ENCODE results near the gene SIGLEC15.
"Not testable (repeated sequence)": the region's sequence is repeated elsewhere in the genome, so short reads cannot be mapped to it uniquely, and the experiment has no call there.

The SIGLEC15 gene

DNA sequence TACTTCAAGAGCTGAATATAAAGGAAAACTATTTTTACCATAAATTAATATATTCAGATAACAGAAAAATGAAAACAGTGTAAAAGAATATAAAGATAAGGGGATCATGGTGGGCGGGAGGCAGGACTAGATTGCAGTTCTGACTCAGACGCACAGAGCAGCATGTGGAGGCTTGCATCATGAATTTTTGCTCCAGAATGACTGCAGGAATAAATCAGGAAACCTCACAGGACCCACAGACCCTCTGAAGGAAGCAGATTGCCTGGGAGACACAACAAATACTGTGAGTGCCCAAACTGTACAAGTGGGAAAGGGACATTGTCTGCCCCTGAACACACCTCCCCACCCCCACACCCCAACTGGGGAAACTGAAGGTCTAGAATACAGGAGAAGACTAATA, 19.2 kb upstream of the SIGLEC15 start (continued):
- TF ChIP-seq, protein P1, sequence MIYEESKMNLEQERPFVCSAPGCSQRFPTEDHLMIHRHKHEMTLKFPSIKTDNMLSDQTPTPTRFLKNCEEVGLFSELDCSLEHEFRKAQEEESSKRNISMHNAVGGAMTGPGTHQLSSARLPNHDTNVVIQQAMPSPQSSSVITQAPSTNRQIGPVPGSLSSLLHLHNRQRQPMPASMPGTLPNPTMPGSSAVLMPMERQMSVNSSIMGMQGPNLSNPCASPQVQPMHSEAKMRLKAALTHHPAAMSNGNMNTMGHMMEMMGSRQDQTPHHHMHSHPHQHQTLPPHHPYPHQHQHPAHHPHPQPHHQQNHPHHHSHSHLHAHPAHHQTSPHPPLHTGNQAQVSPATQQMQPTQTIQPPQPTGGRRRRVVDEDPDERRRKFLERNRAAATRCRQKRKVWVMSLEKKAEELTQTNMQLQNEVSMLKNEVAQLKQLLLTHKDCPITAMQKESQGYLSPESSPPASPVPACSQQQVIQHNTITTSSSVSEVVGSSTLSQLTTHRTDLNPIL (CRISPR knock-in tag; IDR thresholded peaks at IDR 0.05; ENCODE audit: low read depth) = no peak
- TF ChIP-seq CSDC2 (CRISPR knock-in tag; IDR thresholded peaks at IDR 0.05) = no peak
- TF ChIP-seq CSRNP3 (CRISPR knock-in tag; IDR thresholded peaks at IDR 0.05) = no peak
- TF ChIP-seq ZFP3 (CRISPR knock-in tag; IDR thresholded peaks at IDR 0.05) = no peak
- no peak for TF ChIP-seq ZNF565 (CRISPR knock-in tag; conservative IDR thresholded peaks at IDR 0.05; ENCODE audit: low read depth)

GRCh38 chr18:45807144-45807543, 18.3 kb upstream of the SIGLEC15 start:
- ATAC-seq = not testable (repeated sequence)

DNA sequence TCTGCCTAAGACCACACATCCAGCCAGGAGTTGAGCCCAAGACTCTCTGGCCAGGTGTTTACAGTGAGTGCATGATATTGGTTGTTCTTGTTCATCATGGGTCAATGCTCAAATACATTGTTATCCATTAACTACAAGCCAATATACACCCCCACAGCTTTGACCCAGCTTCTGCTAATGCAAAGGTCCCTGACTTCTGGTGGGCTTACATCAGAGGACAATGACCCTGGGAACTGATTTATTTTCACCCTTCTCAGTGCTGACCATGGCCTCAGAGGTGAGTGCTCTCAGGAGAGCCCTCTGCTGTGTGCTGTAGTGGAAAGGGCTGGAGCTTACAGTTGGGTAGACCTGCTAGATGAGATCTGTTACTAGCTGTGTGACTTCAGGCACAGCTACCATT, 10.7 kb upstream of the SIGLEC15 start:
- ATAC-seq = not testable (repeated sequence)

- TF ChIP-seq ZC3H10 (CRISPR knock-in tag; IDR thresholded peaks at IDR 0.05) = no peak
- TF ChIP-seq BACH2 (CRISPR knock-in tag; IDR thresholded peaks at IDR 0.05; ENCODE audit: borderline replicate concordance) = no peak
Measured at GRCh38 chr18:45817543-45817942, 7.9 kb upstream of the SIGLEC15 start.

DNA sequence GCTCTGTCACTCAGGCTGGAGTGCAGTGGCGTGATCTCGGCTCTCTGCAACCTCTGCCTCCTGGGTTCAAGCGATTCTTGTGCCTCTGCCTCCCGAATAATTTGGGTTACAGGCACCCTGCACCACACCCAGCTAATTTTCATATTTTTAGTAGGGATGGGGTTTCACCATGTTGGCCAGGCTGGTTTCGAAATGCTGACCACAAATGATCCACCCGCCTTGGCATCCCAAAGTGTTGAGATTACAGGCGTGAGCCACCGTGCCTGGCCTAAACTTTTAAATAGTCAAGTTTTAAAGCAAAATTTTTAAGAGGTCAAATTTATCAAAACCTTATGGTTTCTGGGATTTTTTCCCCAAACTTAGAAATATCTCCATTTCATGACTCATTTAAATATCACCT, 6.7 kb upstream of the SIGLEC15 start:
- ATAC-seq = not testable (repeated sequence)

More at GRCh38 chr18:45817543-45817942, 7.9 kb upstream of the SIGLEC15 start:
- ATAC-seq = no peak

- no peak for TF ChIP-seq PATZ1 (CRISPR knock-in tag; IDR thresholded peaks at IDR 0.05; ENCODE audit: borderline replicate concordance)
- TF ChIP-seq CSDC2 (CRISPR knock-in tag; IDR thresholded peaks at IDR 0.05) = no peak
- TF ChIP-seq ZNF70 (CRISPR knock-in tag; IDR thresholded peaks at IDR 0.05) = no peak
- TF ChIP-seq CSRNP3 (CRISPR knock-in tag; IDR thresholded peaks at IDR 0.05) = no peak
- ATAC-seq = no peak
Measured at GRCh38 chr18:45820106-45820745, 5.2 kb upstream of the SIGLEC15 start.

GRCh38 chr18:45821026-45821425, 4.4 kb upstream of the SIGLEC15 start:
- TF ChIP-seq CSRNP3 (CRISPR knock-in tag; IDR thresholded peaks at IDR 0.05) (no peak), PPARA (CRISPR knock-in tag; IDR thresholded peaks at IDR 0.05; ENCODE audit: borderline replicate concordance) (no peak), BACH2 (CRISPR knock-in tag; IDR thresholded peaks at IDR 0.05; ENCODE audit: borderline replicate concordance) (no peak), TCF4 (CRISPR knock-in tag; IDR thresholded peaks at IDR 0.05; ENCODE audit: borderline replicate concordance) (no peak), PATZ1 (CRISPR knock-in tag; IDR thresholded peaks at IDR 0.05; ENCODE audit: borderline replicate concordance) (no peak), ARNTL (CRISPR knock-in tag; IDR thresholded peaks at IDR 0.05; ENCODE audit: borderline replicate concordance, low read depth) (no peak), POU6F1 (CRISPR knock-in tag; IDR thresholded peaks at IDR 0.05; ENCODE audit: borderline replicate concordance, low read depth) (no peak), RARB (CRISPR knock-in tag; IDR thresholded peaks at IDR 0.05) (no peak)
- ATAC-seq = no peak
